Measurements from ENCODE around the gene DPCD.
A peak's percentile ranks its signal among the peaks of the same experiment; 100 is the strongest.

DPCD gene

GRCh38 chr10:101561068-101561915, 26.8 kb upstream of the DPCD start:
- Histone ChIP-seq H3K4me3 (ENCODE audit: low read length) (no peak overlapping the region), H3K9ac (ENCODE audit: low read length) (no peak overlapping the region), H3K9me3 (ENCODE audit: control insufficient read depth, low read length) (no peaks in the 10 kb centered on the region), H3K27me3 (replicated peaks; ENCODE audit: control insufficient read depth, insufficient read depth, low read length) (peaks cover 39% of the 10 kb centered on the region), H3K4me1 (ENCODE audit: control insufficient read depth, insufficient read depth, low read length) (peaks cover 3% of the 10 kb centered on the region), H3K36me3 (ENCODE audit: control insufficient read depth, insufficient read depth, low read length, severe bottlenecking) (no peaks in the 10 kb centered on the region)
- DNase-seq (ENCODE audit: low read depth) = no peak

GRCh38 chr10:101562231-101562630, 25.9 kb upstream of the DPCD start:
- no peak for DNase-seq (ENCODE audit: low read depth)
- Histone ChIP-seq H3K4me3 (ENCODE audit: low read length) (no peak overlapping the region), H3K36me3 (ENCODE audit: control insufficient read depth, insufficient read depth, low read length, severe bottlenecking) (no peaks in the 10 kb centered on the region), H3K9ac (ENCODE audit: low read length) (no peak overlapping the region), H3K4me1 (ENCODE audit: control insufficient read depth, insufficient read depth, low read length) (peaks cover 4% of the 10 kb centered on the region), H3K27me3 (replicated peaks; ENCODE audit: control insufficient read depth, insufficient read depth, low read length) (peaks cover 48% of the 10 kb centered on the region), H3K9me3 (ENCODE audit: control insufficient read depth, low read length) (no peaks in the 10 kb centered on the region)

GRCh38 chr10:101563007-101563406, 25.1 kb upstream of the DPCD start:
- H3K4me3 ChIP-seq (ENCODE audit: low read length) = no peak overlapping the region
- H3K9me3 ChIP-seq (ENCODE audit: control insufficient read depth, low read length) = no peaks in the 10 kb centered on the region
- peaks cover 56% of the 10 kb centered on the region for H3K27me3 ChIP-seq (replicated peaks; ENCODE audit: control insufficient read depth, insufficient read depth, low read length)
- DNase-seq (ENCODE audit: low read depth) = no peak
- no peak overlapping the region for H3K9ac ChIP-seq (ENCODE audit: low read length)
- H3K4me1 ChIP-seq (ENCODE audit: control insufficient read depth, insufficient read depth, low read length) = peaks cover 4% of the 10 kb centered on the region
- no peaks in the 10 kb centered on the region for H3K36me3 ChIP-seq (ENCODE audit: control insufficient read depth, insufficient read depth, low read length, severe bottlenecking)

GRCh38 chr10:101563497-101564040, 24.6 kb upstream of the DPCD start:
- H3K36me3 ChIP-seq (ENCODE audit: control insufficient read depth, insufficient read depth, low read length, severe bottlenecking) = no peaks in the 10 kb centered on the region
- no peak for DNase-seq (ENCODE audit: low read depth)
- no peaks in the 10 kb centered on the region for H3K9me3 ChIP-seq (ENCODE audit: control insufficient read depth, low read length)
- H3K4me1 ChIP-seq (ENCODE audit: control insufficient read depth, insufficient read depth, low read length) = peaks cover 4% of the 10 kb centered on the region
- no peak overlapping the region for H3K4me3 ChIP-seq (ENCODE audit: low read length)
- peaks cover 62% of the 10 kb centered on the region for H3K27me3 ChIP-seq (replicated peaks; ENCODE audit: control insufficient read depth, insufficient read depth, low read length)
- no peak overlapping the region for H3K9ac ChIP-seq (ENCODE audit: low read length)

GRCh38 chr10:101564490-101564991, 23.6 kb upstream of the DPCD start:
- Histone ChIP-seq H3K36me3 (ENCODE audit: control insufficient read depth, insufficient read depth, low read length, severe bottlenecking) (no peaks in the 10 kb centered on the region), H3K4me3 (ENCODE audit: low read length) (no peak overlapping the region), H3K9ac (ENCODE audit: low read length) (no peak overlapping the region), H3K4me1 (ENCODE audit: control insufficient read depth, insufficient read depth, low read length) (peaks cover 6% of the 10 kb centered on the region), H3K27me3 (replicated peaks; ENCODE audit: control insufficient read depth, insufficient read depth, low read length) (peaks cover 70% of the 10 kb centered on the region), H3K9me3 (ENCODE audit: control insufficient read depth, low read length) (no peaks in the 10 kb centered on the region)
- DNase-seq (ENCODE audit: low read depth) = no peak

- Histone ChIP-seq H3K36me3 (ENCODE audit: control insufficient read depth, insufficient read depth, low read length, severe bottlenecking) (no peaks in the 10 kb centered on the region), H3K27me3 (replicated peaks; ENCODE audit: control insufficient read depth, insufficient read depth, low read length) (peaks cover 66% of the 10 kb centered on the region), H3K9me3 (ENCODE audit: control insufficient read depth, low read length) (no peaks in the 10 kb centered on the region), H3K4me1 (ENCODE audit: control insufficient read depth, insufficient read depth, low read length) (peaks cover 12% of the 10 kb centered on the region), H3K4me3 (ENCODE audit: low read length) (no peak overlapping the region), H3K9ac (ENCODE audit: low read length) (no peak overlapping the region)
- DNase-seq (ENCODE audit: low read depth) = no peak
Observed at GRCh38 chr10:101565370-101565900, 22.7 kb upstream of the DPCD start.

- no peak overlapping the region for H3K4me3 ChIP-seq (ENCODE audit: low read length)
- H3K36me3 ChIP-seq (ENCODE audit: control insufficient read depth, insufficient read depth, low read length, severe bottlenecking) = no peaks in the 10 kb centered on the region
- peaks cover 66% of the 10 kb centered on the region for H3K27me3 ChIP-seq (replicated peaks; ENCODE audit: control insufficient read depth, insufficient read depth, low read length)
- H3K9me3 ChIP-seq (ENCODE audit: control insufficient read depth, low read length) = no peaks in the 10 kb centered on the region
- DNase-seq (ENCODE audit: low read depth) = no peak
- peaks cover 14% of the 10 kb centered on the region for H3K4me1 ChIP-seq (ENCODE audit: control insufficient read depth, insufficient read depth, low read length)
- H3K9ac ChIP-seq (ENCODE audit: low read length) = no peak overlapping the region
Observed at GRCh38 chr10:101565936-101566332, 22.2 kb upstream of the DPCD start.

- Histone ChIP-seq H3K27me3 (replicated peaks; ENCODE audit: control insufficient read depth, insufficient read depth, low read length) (peaks cover 61% of the 10 kb centered on the region), H3K36me3 (ENCODE audit: control insufficient read depth, insufficient read depth, low read length, severe bottlenecking) (no peaks in the 10 kb centered on the region), H3K9me3 (ENCODE audit: control insufficient read depth, low read length) (no peaks in the 10 kb centered on the region), H3K4me3 (ENCODE audit: low read length) (no peak overlapping the region), H3K4me1 (ENCODE audit: control insufficient read depth, insufficient read depth, low read length) (peaks cover 14% of the 10 kb centered on the region), H3K9ac (ENCODE audit: low read length) (no peak overlapping the region)
- peak; percentile 32 for DNase-seq (ENCODE audit: low read depth)
Observed at GRCh38 chr10:101566333-101567164, 21.6 kb upstream of the DPCD start.

GRCh38 chr10:101567165-101568006, 20.7 kb upstream of the DPCD start:
- H3K36me3 ChIP-seq (ENCODE audit: control insufficient read depth, insufficient read depth, low read length, severe bottlenecking) = no peaks in the 10 kb centered on the region
- peaks cover 53% of the 10 kb centered on the region for H3K27me3 ChIP-seq (replicated peaks; ENCODE audit: control insufficient read depth, insufficient read depth, low read length)
- H3K4me1 ChIP-seq (ENCODE audit: control insufficient read depth, insufficient read depth, low read length) = peaks cover 14% of the 10 kb centered on the region
- no peak for DNase-seq (ENCODE audit: low read depth)
- H3K4me3 ChIP-seq (ENCODE audit: low read length) = no peak overlapping the region
- H3K9me3 ChIP-seq (ENCODE audit: control insufficient read depth, low read length) = peaks cover 1% of the 10 kb centered on the region
- no peak overlapping the region for H3K9ac ChIP-seq (ENCODE audit: low read length)

- peaks cover 51% of the 10 kb centered on the region for H3K27me3 ChIP-seq (replicated peaks; ENCODE audit: control insufficient read depth, insufficient read depth, low read length)
- H3K9ac ChIP-seq (ENCODE audit: low read length) = no peak overlapping the region
- no peak for DNase-seq (ENCODE audit: low read depth)
- H3K4me3 ChIP-seq (ENCODE audit: low read length) = no peak overlapping the region
- H3K9me3 ChIP-seq (ENCODE audit: control insufficient read depth, low read length) = peaks cover 9% of the 10 kb centered on the region
- H3K4me1 ChIP-seq (ENCODE audit: control insufficient read depth, insufficient read depth, low read length) = peaks cover 14% of the 10 kb centered on the region
- H3K36me3 ChIP-seq (ENCODE audit: control insufficient read depth, insufficient read depth, low read length, severe bottlenecking) = no peaks in the 10 kb centered on the region
Observed at GRCh38 chr10:101568054-101568745, 19.9 kb upstream of the DPCD start.

All from adipocyte (in vitro differentiated cells).